ENCODE data around the gene FCHSD2. TPM values are rescaled to one million over a fixed set of nuclear protein-coding genes. Genes with fewer than 3 reads are reported as not detected.

FCHSD2 gene
- total RNA-seq, 3 donors from 2014 or later (not counting 1 experiment from before 2014, with no cell fraction given), result 39.4 to 59.1 (median 42.1) TPM

DNA sequence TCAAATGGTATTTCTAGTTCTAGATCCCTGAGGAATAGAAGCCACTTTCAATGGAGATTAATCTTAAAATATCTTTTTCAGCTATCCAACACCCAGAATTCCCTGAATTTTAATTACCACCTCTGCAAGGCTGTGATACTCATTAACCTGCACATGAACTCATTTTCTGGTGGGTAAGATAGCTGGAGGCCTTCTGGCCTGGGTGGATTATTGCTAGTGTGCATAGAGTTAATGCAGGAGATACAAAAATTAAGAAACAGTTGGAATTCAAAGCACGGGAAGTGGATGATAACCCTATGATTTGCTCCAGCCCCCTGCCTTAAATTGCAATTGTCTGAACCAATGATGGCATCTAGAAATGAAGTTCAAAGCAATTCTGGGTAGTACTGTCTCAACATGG lies 212.9 kb downstream of the FCHSD2 start:
- Mint-ChIP-seq H3K27ac (no peak overlapping the region), H3K4me1 (no peaks in the 10 kb centered on the region), H3K4me3 (no peak overlapping the region), H3K36me3 (no peaks in the 10 kb centered on the region), H3K9me3 (no peaks in the 10 kb centered on the region), H3K27me3 (ENCODE audit: low read depth in 2 of 2) (no peaks in the 10 kb centered on the region)
- DNase-seq, result no peak
- H3K4me1 ChIP-seq (ENCODE audit: control insufficient read depth, insufficient read depth, low read length), result no peaks in the 10 kb centered on the region
- no peak for ATAC-seq
- no peak overlapping the region for H3K4me3 ChIP-seq (ENCODE audit: low read length)
- intact Hi-C loops (cut with micrococcal nuclease), result no loop called here
- H3K9me3 ChIP-seq (ENCODE audit: control insufficient read depth, insufficient read depth, low read length), result no peaks in the 10 kb centered on the region
- peaks cover 3% of the 10 kb centered on the region for H3K36me3 ChIP-seq (ENCODE audit: control insufficient read depth, insufficient read depth, low read length)
- TF ChIP-seq, protein P1, sequence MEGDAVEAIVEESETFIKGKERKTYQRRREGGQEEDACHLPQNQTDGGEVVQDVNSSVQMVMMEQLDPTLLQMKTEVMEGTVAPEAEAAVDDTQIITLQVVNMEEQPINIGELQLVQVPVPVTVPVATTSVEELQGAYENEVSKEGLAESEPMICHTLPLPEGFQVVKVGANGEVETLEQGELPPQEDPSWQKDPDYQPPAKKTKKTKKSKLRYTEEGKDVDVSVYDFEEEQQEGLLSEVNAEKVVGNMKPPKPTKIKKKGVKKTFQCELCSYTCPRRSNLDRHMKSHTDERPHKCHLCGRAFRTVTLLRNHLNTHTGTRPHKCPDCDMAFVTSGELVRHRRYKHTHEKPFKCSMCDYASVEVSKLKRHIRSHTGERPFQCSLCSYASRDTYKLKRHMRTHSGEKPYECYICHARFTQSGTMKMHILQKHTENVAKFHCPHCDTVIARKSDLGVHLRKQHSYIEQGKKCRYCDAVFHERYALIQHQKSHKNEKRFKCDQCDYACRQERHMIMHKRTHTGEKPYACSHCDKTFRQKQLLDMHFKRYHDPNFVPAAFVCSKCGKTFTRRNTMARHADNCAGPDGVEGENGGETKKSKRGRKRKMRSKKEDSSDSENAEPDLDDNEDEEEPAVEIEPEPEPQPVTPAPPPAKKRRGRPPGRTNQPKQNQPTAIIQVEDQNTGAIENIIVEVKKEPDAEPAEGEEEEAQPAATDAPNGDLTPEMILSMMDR (IDR thresholded peaks at IDR 0.05), result no peak
- H3K27ac ChIP-seq (ENCODE audit: low read length), result no peak overlapping the region
- H3K27me3 ChIP-seq (ENCODE audit: control insufficient read depth, insufficient read depth, low read length), result no peaks in the 10 kb centered on the region
- WGBS (ENCODE audit: insufficient coverage), result 100% methylated on average over 1 of the region's 1 CpG

DNA sequence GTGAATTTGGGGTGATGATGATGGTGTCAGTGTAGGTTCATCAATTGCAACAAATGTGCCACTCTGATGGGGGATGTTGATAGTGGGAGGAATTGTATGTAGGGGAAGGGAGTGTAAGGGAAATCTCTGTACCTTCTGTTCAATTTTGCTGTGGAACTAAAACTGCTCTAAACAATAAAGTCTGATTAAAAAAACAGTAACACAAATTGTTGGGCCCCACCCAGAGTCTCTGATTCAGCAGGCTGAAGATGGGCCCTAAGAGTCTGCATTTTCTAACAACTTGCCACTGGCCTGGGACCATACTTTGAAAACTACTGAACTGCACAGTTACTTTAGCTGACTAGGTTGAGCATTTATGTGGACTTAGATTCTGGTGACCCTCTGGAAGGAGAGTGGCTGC lies 214.7 kb downstream of the FCHSD2 start:
- Mint-ChIP-seq H3K36me3 (no peaks in the 10 kb centered on the region), H3K27me3 (ENCODE audit: low read depth in 2 of 2) (no peaks in the 10 kb centered on the region), H3K27ac (no peak overlapping the region), H3K4me1 (no peaks in the 10 kb centered on the region), H3K9me3 (no peaks in the 10 kb centered on the region), H3K4me3 (no peak overlapping the region)
- H3K4me3 ChIP-seq (ENCODE audit: low read length), result no peak overlapping the region
- TF ChIP-seq, protein P1 (IDR thresholded peaks at IDR 0.05), result no peak
- DNase-seq (no peak), ATAC-seq (no peak)
- H3K4me1 ChIP-seq (ENCODE audit: control insufficient read depth, insufficient read depth, low read length), result no peaks in the 10 kb centered on the region
- H3K9me3 ChIP-seq (ENCODE audit: control insufficient read depth, insufficient read depth, low read length), result no peaks in the 10 kb centered on the region
- H3K27me3 ChIP-seq (ENCODE audit: control insufficient read depth, insufficient read depth, low read length), result no peaks in the 10 kb centered on the region
- intact Hi-C loops (cut with micrococcal nuclease), result no loop called here
- no peak overlapping the region for H3K27ac ChIP-seq (ENCODE audit: low read length)
- peaks cover under 1% of the 10 kb centered on the region for H3K36me3 ChIP-seq (ENCODE audit: control insufficient read depth, insufficient read depth, low read length)

GRCh38 chr11:72926076-72926475 lies 216.0 kb downstream of the FCHSD2 start:
- Mint-ChIP-seq H3K9me3 (no peaks in the 10 kb centered on the region), H3K4me3 (no peak overlapping the region), H3K36me3 (no peaks in the 10 kb centered on the region), H3K27ac (no peak overlapping the region), H3K4me1 (no peaks in the 10 kb centered on the region), H3K27me3 (ENCODE audit: low read depth in 2 of 2) (no peaks in the 10 kb centered on the region)
- no peak overlapping the region for H3K4me3 ChIP-seq (ENCODE audit: low read length)
- intact Hi-C loops (cut with micrococcal nuclease), result no loop called here
- no peaks in the 10 kb centered on the region for H3K9me3 ChIP-seq (ENCODE audit: control insufficient read depth, insufficient read depth, low read length)
- H3K27me3 ChIP-seq (ENCODE audit: control insufficient read depth, insufficient read depth, low read length), result no peaks in the 10 kb centered on the region
- DNase-seq (no peak), ATAC-seq (no peak)
- no peak overlapping the region for H3K27ac ChIP-seq (ENCODE audit: low read length)
- 100% methylated on average over 1 of the region's 1 CpG for WGBS (ENCODE audit: insufficient coverage)
- TF ChIP-seq, protein P1 (IDR thresholded peaks at IDR 0.05), result no peak
- H3K36me3 ChIP-seq (ENCODE audit: control insufficient read depth, insufficient read depth, low read length), result peaks cover 5% of the 10 kb centered on the region
- H3K4me1 ChIP-seq (ENCODE audit: control insufficient read depth, insufficient read depth, low read length), result no peaks in the 10 kb centered on the region

- peaks cover 7% of the 10 kb centered on the region for H3K36me3 ChIP-seq (ENCODE audit: control insufficient read depth, insufficient read depth, low read length)
These were observed 216.5 kb downstream of the FCHSD2 start for GRCh38 chr11:72925656-72926055.

More at GRCh38 chr11:72925656-72926055, 216.5 kb downstream of the FCHSD2 start:
- ATAC-seq, result no peak
- DNase-seq, result no peak
- Histone ChIP-seq H3K9me3 (ENCODE audit: control insufficient read depth, insufficient read depth, low read length) (no peaks in the 10 kb centered on the region), H3K27me3 (ENCODE audit: control insufficient read depth, insufficient read depth, low read length) (no peaks in the 10 kb centered on the region), H3K4me1 (ENCODE audit: control insufficient read depth, insufficient read depth, low read length) (no peaks in the 10 kb centered on the region), H3K27ac (ENCODE audit: low read length) (no peak overlapping the region), H3K4me3 (ENCODE audit: low read length) (no peak overlapping the region)
- TF ChIP-seq, protein P1 (IDR thresholded peaks at IDR 0.05), result no peak
- 96% methylated on average over 9 of the region's 9 CpGs for WGBS (ENCODE audit: insufficient coverage)
- H3K36me3 Mint-ChIP-seq, result no peaks in the 10 kb centered on the region
- no peaks in the 10 kb centered on the region for H3K9me3 Mint-ChIP-seq
- no peak overlapping the region for H3K4me3 Mint-ChIP-seq
- H3K4me1 Mint-ChIP-seq, result no peaks in the 10 kb centered on the region
- H3K27me3 Mint-ChIP-seq (ENCODE audit: low read depth in 2 of 2), result no peaks in the 10 kb centered on the region
- no peak overlapping the region for H3K27ac Mint-ChIP-seq
- intact Hi-C loops (cut with micrococcal nuclease), result no loop called here
